ENCODE results near the gene RCOR1.
A peak's percentile ranks its signal among the peaks of the same experiment; 100 is the strongest.
"Not testable (repeated sequence)": the region's sequence is repeated elsewhere in the genome, so short reads cannot be mapped to it uniquely, and the experiment has no call there.

RCOR1 gene

GRCh38 chr14:102625564-102626296, 33.3 kb downstream of the RCOR1 start:
- DNase-seq (ENCODE audit: low read depth in 2 of 3, low spot score in 1 of 3), result no peak

- DNase-seq (ENCODE audit: low read depth in 2 of 3, low spot score in 1 of 3), result no peak
Measured at GRCh38 chr14:102626530-102626929, 34.1 kb downstream of the RCOR1 start.

GRCh38 chr14:102629011-102629444, 36.6 kb downstream of the RCOR1 start:
- no peak for DNase-seq (ENCODE audit: low read depth in 2 of 3, low spot score in 1 of 3)

GRCh38 chr14:102629808-102630350, 37.4 kb downstream of the RCOR1 start:
- no peak for DNase-seq (ENCODE audit: low read depth in 2 of 3, low spot score in 1 of 3)

- no peak for DNase-seq (ENCODE audit: low read depth in 2 of 3, low spot score in 1 of 3)
Measured at GRCh38 chr14:102630405-102630804, 38.0 kb downstream of the RCOR1 start.

- no peak for DNase-seq (ENCODE audit: low read depth in 2 of 3, low spot score in 1 of 3)
Measured at GRCh38 chr14:102630881-102631280, 38.4 kb downstream of the RCOR1 start.

GRCh38 chr14:102633906-102634595, 41.6 kb downstream of the RCOR1 start:
- peak in 2 of 3 donors; percentile 1 to 4 for DNase-seq (ENCODE audit: low read depth in 2 of 3, low spot score in 1 of 3)

- DNase-seq (ENCODE audit: low read depth in 2 of 3, low spot score in 1 of 3), result not testable (repeated sequence)
Measured at GRCh38 chr14:102639611-102640010, 47.2 kb downstream of the RCOR1 start.

GRCh38 chr14:102644523-102644922, 52.1 kb downstream of the RCOR1 start:
- DNase-seq (ENCODE audit: low read depth in 2 of 3, low spot score in 1 of 3), result no peak

- DNase-seq (ENCODE audit: low read depth in 2 of 3, low spot score in 1 of 3), result no peak
Measured at GRCh38 chr14:102645746-102646440, 53.4 kb downstream of the RCOR1 start.

- DNase-seq (ENCODE audit: low read depth in 2 of 3, low spot score in 1 of 3), result no peak
Measured at GRCh38 chr14:102646615-102647014, 54.2 kb downstream of the RCOR1 start.

- no peak for DNase-seq (ENCODE audit: low read depth in 2 of 3, low spot score in 1 of 3)
Measured at GRCh38 chr14:102652194-102652593, 59.7 kb downstream of the RCOR1 start.

- DNase-seq (ENCODE audit: low read depth in 2 of 3, low spot score in 1 of 3), result peak in 2 of 3 donors; percentile 13 to 26
Measured at GRCh38 chr14:102654298-102654697, 61.8 kb downstream of the RCOR1 start.

GRCh38 chr14:102655137-102655536, 62.7 kb downstream of the RCOR1 start:
- no peak for DNase-seq (ENCODE audit: low read depth in 2 of 3, low spot score in 1 of 3)

GRCh38 chr14:102659797-102660196, 67.3 kb downstream of the RCOR1 start:
- no peak for DNase-seq (ENCODE audit: low read depth in 2 of 3, low spot score in 1 of 3)

- no peak for DNase-seq (ENCODE audit: low read depth in 2 of 3, low spot score in 1 of 3)
Measured at GRCh38 chr14:102661614-102662013, 69.2 kb downstream of the RCOR1 start.

- no peak for DNase-seq (ENCODE audit: low read depth in 2 of 3, low spot score in 1 of 3)
Measured at GRCh38 chr14:102662636-102663430, 70.4 kb downstream of the RCOR1 start.

GRCh38 chr14:102663440-102663839, 71.0 kb downstream of the RCOR1 start:
- DNase-seq (ENCODE audit: low read depth in 2 of 3, low spot score in 1 of 3), result no peak

- no peak for DNase-seq (ENCODE audit: low read depth in 2 of 3, low spot score in 1 of 3)
Measured at GRCh38 chr14:102665621-102666020, 73.2 kb downstream of the RCOR1 start.

- DNase-seq (ENCODE audit: low read depth in 2 of 3, low spot score in 1 of 3), result no peak
Measured at GRCh38 chr14:102666635-102667034, 74.2 kb downstream of the RCOR1 start.

GRCh38 chr14:102667703-102668102, 75.3 kb downstream of the RCOR1 start:
- no peak for DNase-seq (ENCODE audit: low read depth in 2 of 3, low spot score in 1 of 3)

Data from stimulated activated CD4-positive, alpha-beta T cell treated with anti-CD3 and anti-CD28 coated beads, Interleukin-12 subunit alpha, Interleukin-12 subunit beta, amount 100 ng/mL, for 48 hours (primary cell).